ENCODE measurements around the gene NAPA. TPM values are rescaled to one million over a fixed set of nuclear protein-coding genes. Genes with fewer than 3 reads are reported as not detected.

NAPA gene
- total RNA-seq, 4 donors from 2014 or later, result 95.9 to 134 (median 112) TPM

DNA sequence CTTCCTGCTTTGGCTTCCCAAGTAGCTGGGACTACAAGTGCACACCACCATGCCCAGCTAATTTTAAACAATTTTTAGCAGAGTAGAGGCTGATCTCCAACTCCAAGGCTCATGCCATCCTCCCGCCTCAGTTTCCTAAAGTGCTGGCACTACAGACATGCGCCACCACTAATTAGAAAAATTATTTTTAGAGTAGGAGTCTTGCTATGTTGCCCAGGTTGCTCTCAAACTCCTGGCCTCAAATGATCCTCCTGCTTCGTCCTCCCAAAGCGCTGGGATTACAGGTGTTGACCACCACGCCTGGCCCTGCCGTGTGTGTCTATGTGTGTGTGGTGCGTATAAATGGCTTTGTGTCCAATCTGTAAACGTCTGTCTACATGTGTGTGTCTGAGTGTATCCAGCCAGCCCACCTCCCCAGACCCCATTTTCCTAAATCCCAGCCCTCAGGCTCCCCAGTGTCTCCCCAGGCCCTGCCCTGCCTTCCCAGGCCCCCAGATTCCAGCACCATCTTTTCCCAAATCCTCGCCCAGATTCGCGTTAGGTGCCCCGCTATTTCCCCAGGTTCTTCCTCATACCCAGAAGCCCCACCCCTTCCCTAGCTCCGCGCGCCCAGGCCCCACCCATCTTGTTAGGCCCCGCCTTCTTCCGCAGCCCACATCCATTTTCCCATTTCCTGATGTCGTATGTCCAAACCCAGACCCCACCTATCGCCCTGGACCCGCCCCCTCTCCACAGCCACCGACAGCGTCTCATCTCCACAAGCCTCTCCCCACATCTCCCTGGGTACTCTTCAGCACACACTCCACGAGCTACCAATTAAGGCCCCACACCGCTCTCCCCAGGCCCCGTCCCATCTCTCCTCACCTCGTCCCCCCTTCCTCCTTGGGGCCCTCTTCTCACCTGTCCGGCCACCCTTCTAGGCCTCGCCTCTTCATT, 68.1 kb downstream of the NAPA start:
- Histone ChIP-seq H3K4me3 (peak overlapping the region in 1 of 2 donors; percentile 11), H3K27me3 (peaks cover 73% of the 10 kb centered on the region), H3K4me1 (peaks cover 0 to 31% (median 12%) of the 10 kb centered on the region in 3 donors), H3K27ac (no peak overlapping the region), H3K36me3 (peaks cover 0 to 6% of the 10 kb centered on the region in 2 donors), H3K9me3 (no peaks in the 10 kb centered on the region)
- 25 to 39% methylated on average over 12 to 27 of the region's 28 CpGs for WGBS, 2 donors (ENCODE audit: low coverage in 1 of 2)
- peak; percentile 4 for ATAC-seq
- TF ChIP-seq EP300 (IDR thresholded peaks at IDR 0.05) (no peak), POLR2A (IDR thresholded peaks at IDR 0.05) (no peak), POLR2AphosphoS5 (IDR thresholded peaks at IDR 0.05) (no peak)
- TF ChIP-seq, protein P1, sequence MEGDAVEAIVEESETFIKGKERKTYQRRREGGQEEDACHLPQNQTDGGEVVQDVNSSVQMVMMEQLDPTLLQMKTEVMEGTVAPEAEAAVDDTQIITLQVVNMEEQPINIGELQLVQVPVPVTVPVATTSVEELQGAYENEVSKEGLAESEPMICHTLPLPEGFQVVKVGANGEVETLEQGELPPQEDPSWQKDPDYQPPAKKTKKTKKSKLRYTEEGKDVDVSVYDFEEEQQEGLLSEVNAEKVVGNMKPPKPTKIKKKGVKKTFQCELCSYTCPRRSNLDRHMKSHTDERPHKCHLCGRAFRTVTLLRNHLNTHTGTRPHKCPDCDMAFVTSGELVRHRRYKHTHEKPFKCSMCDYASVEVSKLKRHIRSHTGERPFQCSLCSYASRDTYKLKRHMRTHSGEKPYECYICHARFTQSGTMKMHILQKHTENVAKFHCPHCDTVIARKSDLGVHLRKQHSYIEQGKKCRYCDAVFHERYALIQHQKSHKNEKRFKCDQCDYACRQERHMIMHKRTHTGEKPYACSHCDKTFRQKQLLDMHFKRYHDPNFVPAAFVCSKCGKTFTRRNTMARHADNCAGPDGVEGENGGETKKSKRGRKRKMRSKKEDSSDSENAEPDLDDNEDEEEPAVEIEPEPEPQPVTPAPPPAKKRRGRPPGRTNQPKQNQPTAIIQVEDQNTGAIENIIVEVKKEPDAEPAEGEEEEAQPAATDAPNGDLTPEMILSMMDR (IDR thresholded peaks at IDR 0.05), result no peak

DNA sequence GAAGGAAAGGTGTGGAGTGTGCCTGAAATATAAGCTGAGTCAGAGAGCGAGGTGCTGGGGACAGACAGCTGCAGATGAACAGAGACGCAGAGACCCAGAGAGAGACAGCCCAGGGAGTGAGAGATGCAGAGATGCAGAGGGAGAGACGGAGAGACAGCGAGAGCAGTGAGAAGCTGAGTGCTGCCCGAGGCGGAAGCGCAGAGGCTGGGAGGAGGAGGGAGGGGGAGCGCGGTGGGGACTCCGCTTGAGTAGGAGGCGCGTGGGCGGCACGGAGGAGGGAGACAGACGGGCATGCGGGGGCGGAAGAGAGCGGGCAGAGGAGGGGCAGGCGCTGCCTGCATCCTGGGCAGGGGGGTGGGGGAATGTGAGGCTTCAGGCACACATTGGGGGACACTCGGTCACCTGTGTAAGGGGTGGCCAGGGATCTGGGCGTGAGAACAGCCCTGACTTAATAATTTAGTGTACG, 68.9 kb downstream of the NAPA start:
- Histone ChIP-seq H3K27me3 (peaks cover 73% of the 10 kb centered on the region), H3K4me3 (no peak overlapping the region), H3K27ac (no peak overlapping the region), H3K36me3 (no peaks in the 10 kb centered on the region), H3K9me3 (no peaks in the 10 kb centered on the region), H3K4me1 (peaks cover 0 to 31% (median 12%) of the 10 kb centered on the region in 3 donors)
- peak; percentile 49 for ATAC-seq
- TF ChIP-seq POLR2AphosphoS5 (IDR thresholded peaks at IDR 0.05) (no peak), POLR2A (IDR thresholded peaks at IDR 0.05) (no peak), EP300 (IDR thresholded peaks at IDR 0.05) (no peak)
- TF ChIP-seq, protein P1 (IDR thresholded peaks at IDR 0.05), result no peak
- 9 to 26% methylated on average over 3 to 18 of the region's 22 CpGs for WGBS, 2 donors (ENCODE audit: low coverage in 1 of 2)

DNA sequence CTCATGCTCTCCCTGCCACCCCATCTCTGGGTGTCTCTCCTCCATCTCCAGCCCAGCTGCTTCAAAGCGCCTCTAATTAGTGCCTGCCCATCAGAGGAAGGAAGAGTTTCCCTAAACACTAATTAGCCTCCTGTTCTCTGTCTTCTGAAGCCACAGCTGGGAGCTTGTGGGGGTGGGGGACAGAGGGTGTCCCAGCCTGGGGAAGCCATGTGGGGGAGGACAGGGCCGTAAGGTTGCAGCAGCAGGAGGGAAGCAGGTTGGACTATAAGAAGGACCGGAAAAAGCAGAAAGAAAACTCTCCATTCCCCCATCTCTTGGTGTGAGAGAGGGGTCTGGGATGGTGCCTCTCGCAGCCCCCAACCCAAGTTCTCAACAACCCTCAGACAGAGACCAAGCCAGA, 69.3 kb downstream of the NAPA start:
- no peaks in the 10 kb centered on the region for H3K9me3 ChIP-seq
- ATAC-seq, result no peak
- no peak overlapping the region for H3K4me3 ChIP-seq
- H3K27me3 ChIP-seq, result peaks cover 73% of the 10 kb centered on the region
- H3K27ac ChIP-seq, result no peak overlapping the region
- no peaks in the 10 kb centered on the region for H3K36me3 ChIP-seq
- 50 to 60% methylated on average over 1 to 2 of the region's 4 CpGs for WGBS, 2 donors (ENCODE audit: low coverage in 1 of 2)
- peaks cover 0 to 31% (median 12%) of the 10 kb centered on the region in 3 donors for H3K4me1 ChIP-seq
- TF ChIP-seq EP300 (IDR thresholded peaks at IDR 0.05) (no peak), POLR2A (IDR thresholded peaks at IDR 0.05) (no peak), POLR2AphosphoS5 (IDR thresholded peaks at IDR 0.05) (no peak)
- TF ChIP-seq, protein P1 (IDR thresholded peaks at IDR 0.05), result no peak

DNA sequence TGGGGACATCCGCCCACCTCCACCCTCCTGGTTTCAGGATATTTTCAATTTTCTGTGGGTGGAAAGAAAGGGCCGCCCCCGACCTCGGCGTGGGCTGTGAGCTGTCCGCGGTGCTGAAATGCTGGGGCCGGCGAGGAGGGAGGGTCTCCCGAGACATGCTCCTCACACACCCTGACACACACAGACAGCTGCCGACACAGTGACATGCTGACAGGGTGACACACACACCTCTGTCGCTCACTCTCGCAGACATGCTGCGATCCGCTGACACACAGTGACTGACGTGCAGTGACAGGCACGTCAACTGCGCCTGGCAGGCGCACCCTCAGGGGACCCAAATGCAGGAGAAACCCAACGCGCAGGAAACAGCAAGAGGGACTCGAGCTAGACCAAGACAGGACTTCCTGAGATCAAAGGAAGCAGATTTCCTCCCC, 70.5 kb downstream of the NAPA start:
- Histone ChIP-seq H3K27me3 (peaks cover 73% of the 10 kb centered on the region), H3K9me3 (no peaks in the 10 kb centered on the region), H3K36me3 (no peaks in the 10 kb centered on the region), H3K4me1 (peaks cover 0 to 31% (median 12%) of the 10 kb centered on the region in 3 donors), H3K27ac (no peak overlapping the region), H3K4me3 (no peak overlapping the region)
- 15 to 24% methylated on average over 3 of the region's 22 CpGs for WGBS, 2 donors (ENCODE audit: low coverage in 1 of 2)
- TF ChIP-seq POLR2A (IDR thresholded peaks at IDR 0.05), result no peak
- no peak for TF ChIP-seq POLR2AphosphoS5 (IDR thresholded peaks at IDR 0.05)
- TF ChIP-seq EP300 (IDR thresholded peaks at IDR 0.05), result no peak
- TF ChIP-seq, protein P1 (IDR thresholded peaks at IDR 0.05), result no peak
- no peak for ATAC-seq

Data from gastroesophageal sphincter (tissue), 4 donors.